ENCODE data around the gene PLEKHA1.

- TF ChIP-seq POLR2A (IDR thresholded peaks at IDR 0.05; ENCODE audit: low read depth, low read length) (no peak), POLR2AphosphoS5 (IDR thresholded peaks at IDR 0.05; ENCODE audit: low read depth, low read length) (no peak), TAF1 (IDR thresholded peaks at IDR 0.05; ENCODE audit: borderline replicate concordance, low read depth, low read length) (no peak)
Observed at GRCh38 chr10:122348935-122349361, 25.6 kb upstream of the PLEKHA1 start.

Data from GM12892 (cell line).